Neural cell (in vitro differentiated cells): ENCODE data around the gene GRM4.

Experiments
- EZH2 ChIP-seq: fragments of 200-600, 300-800 bp; shearing (Covaris generic), sonication (generic); IDR thresholded peaks from 2 replicates; pipeline ENCODE4 v1.6.1; 2014; ENCODE audit warnings: antibody characterized with exemption, low read length, borderline replicate concordance, mild to moderate bottlenecking; ENCODE audit not compliant: insufficient read depth, poor library complexity, severe bottlenecking
- POLR2AphosphoS5 ChIP-seq: IDR thresholded peaks from 2 replicates; pipeline ENCODE4 v1.6.1; 2012
- REST ChIP-seq: IDR thresholded peaks from 2 replicates; pipeline ENCODE4 v1.6.1; 2012; ENCODE audit warnings: borderline replicate concordance
- TAF1 ChIP-seq: IDR thresholded peaks from 2 replicates; pipeline ENCODE4 v1.6.1; 2012; ENCODE audit warnings: low read depth
- TF ChIP-seq, protein P1 (sequence below): fragments of 450-650 bp; IDR thresholded peaks from 2 replicates; pipeline ENCODE4 v1.5.1; 2014; ENCODE audit warnings: antibody characterized with exemption, mild to moderate bottlenecking, moderate library complexity; ENCODE audit not compliant: poor library complexity, severe bottlenecking

DNA sequence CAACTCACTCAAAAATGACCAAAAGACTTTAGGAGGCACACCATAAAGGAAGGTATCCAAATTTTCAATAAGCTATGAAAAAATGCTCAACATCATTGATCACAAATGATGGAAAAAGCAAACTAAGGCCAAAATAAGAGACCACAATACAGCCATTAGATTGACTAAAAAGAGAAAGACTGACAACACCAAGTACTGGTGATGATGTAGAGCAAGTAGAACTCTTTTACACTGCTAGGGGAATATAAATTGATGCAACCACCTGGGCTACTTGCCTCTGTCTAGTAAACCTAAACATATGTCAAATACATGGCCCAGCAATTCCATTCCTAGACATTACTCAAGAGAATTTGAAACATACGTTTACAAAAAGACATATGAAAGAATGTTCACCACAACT lies 148.6 kb downstream of the GRM4 start:
- TF ChIP-seq TAF1: no peak
- no peak for TF ChIP-seq POLR2AphosphoS5
- TF ChIP-seq, protein P1, sequence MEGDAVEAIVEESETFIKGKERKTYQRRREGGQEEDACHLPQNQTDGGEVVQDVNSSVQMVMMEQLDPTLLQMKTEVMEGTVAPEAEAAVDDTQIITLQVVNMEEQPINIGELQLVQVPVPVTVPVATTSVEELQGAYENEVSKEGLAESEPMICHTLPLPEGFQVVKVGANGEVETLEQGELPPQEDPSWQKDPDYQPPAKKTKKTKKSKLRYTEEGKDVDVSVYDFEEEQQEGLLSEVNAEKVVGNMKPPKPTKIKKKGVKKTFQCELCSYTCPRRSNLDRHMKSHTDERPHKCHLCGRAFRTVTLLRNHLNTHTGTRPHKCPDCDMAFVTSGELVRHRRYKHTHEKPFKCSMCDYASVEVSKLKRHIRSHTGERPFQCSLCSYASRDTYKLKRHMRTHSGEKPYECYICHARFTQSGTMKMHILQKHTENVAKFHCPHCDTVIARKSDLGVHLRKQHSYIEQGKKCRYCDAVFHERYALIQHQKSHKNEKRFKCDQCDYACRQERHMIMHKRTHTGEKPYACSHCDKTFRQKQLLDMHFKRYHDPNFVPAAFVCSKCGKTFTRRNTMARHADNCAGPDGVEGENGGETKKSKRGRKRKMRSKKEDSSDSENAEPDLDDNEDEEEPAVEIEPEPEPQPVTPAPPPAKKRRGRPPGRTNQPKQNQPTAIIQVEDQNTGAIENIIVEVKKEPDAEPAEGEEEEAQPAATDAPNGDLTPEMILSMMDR: no peak
- no peak for TF ChIP-seq REST
- TF ChIP-seq EZH2: no peak
